ENCODE measurements around the gene OSTN.
"Not testable (repeated sequence)": the region's sequence is repeated elsewhere in the genome, so short reads cannot be mapped to it uniquely, and the experiment has no call there.

Gene OSTN

GRCh38 chr3:191198932-191199331 lies at the start of gene OSTN:
OSTN (plus strand) TSS chr3:191199241; CDS start chr3:191212533, 13,292 bp downstream.
- no peak for DNase-seq

GRCh38 chr3:191151653-191152052 lies 47.4 kb upstream of the OSTN start:
- DNase-seq: no peak

- no peak for DNase-seq
These were observed 44.2 kb upstream of the OSTN start for GRCh38 chr3:191154827-191155226.

GRCh38 chr3:191158247-191158646 lies 40.8 kb upstream of the OSTN start:
- no peak for DNase-seq

- no peak for DNase-seq
These were observed 40.2 kb upstream of the OSTN start for GRCh38 chr3:191158815-191159214.

GRCh38 chr3:191165802-191166201 lies 33.2 kb upstream of the OSTN start:
- DNase-seq: no peak

GRCh38 chr3:191166368-191166767 lies 32.7 kb upstream of the OSTN start:
- DNase-seq: no peak

GRCh38 chr3:191169566-191169965 lies 29.5 kb upstream of the OSTN start:
- DNase-seq: no peak

GRCh38 chr3:191170097-191170496 lies 28.9 kb upstream of the OSTN start:
- DNase-seq: no peak

- no peak for DNase-seq
These were observed 23.9 kb upstream of the OSTN start for GRCh38 chr3:191175102-191175501.

GRCh38 chr3:191176038-191176785 lies 22.8 kb upstream of the OSTN start:
- no peak for DNase-seq

- DNase-seq: not testable (repeated sequence)
These were observed 13.7 kb upstream of the OSTN start for GRCh38 chr3:191185382-191185781.

- DNase-seq: not testable (repeated sequence)
These were observed 10.8 kb upstream of the OSTN start for GRCh38 chr3:191188246-191188645.

- not testable (repeated sequence) for DNase-seq
These were observed 6.8 kb upstream of the OSTN start for GRCh38 chr3:191192270-191192669.

- DNase-seq: no peak
These were observed 6.1 kb upstream of the OSTN start for GRCh38 chr3:191192941-191193340.

GRCh38 chr3:191197761-191198306 lies 1.2 kb upstream of the OSTN start:
- DNase-seq: no peak

GRCh38 chr3:191198480-191198879 lies 561 bp upstream of the OSTN start:
- no peak for DNase-seq

GRCh38 chr3:191210032-191210431 lies 11.0 kb downstream of the OSTN start:
- DNase-seq: no peak

- no peak for DNase-seq
These were observed 17.5 kb downstream of the OSTN start for GRCh38 chr3:191216510-191216909.

GRCh38 chr3:191217301-191217700 lies 18.3 kb downstream of the OSTN start:
- DNase-seq: no peak

- DNase-seq: no peak
These were observed 21.9 kb downstream of the OSTN start for GRCh38 chr3:191220908-191221307.

- DNase-seq: no peak
These were observed 22.6 kb downstream of the OSTN start for GRCh38 chr3:191221638-191222037.

GRCh38 chr3:191227541-191227940 lies 28.5 kb downstream of the OSTN start:
- DNase-seq: no peak

GRCh38 chr3:191234216-191234615 lies 35.2 kb downstream of the OSTN start:
- no peak for DNase-seq

Data from activated CD4-positive, CD25-positive, alpha-beta regulatory T cell (primary cell).